Heart left ventricle (tissue), 13 donors: ENCODE results near the gene GJD4.

Experiments
- CTCF ChIP-seq, 12 donors: fragments of 200-600 bp; sonication (generic) in 4 of 12; IDR thresholded peaks; one replicate each; pipeline versions ENCODE4 v1.5.0 to v1.8.0; 2018 to 2022; ENCODE audit warnings: antibody characterized with exemption in 12 of 12, mild to moderate bottlenecking in 5 of 12
- POLR2A ChIP-seq, 2 donors: fragments of 450-650 bp; IDR thresholded peaks; one replicate each; pipeline ENCODE4 v1.6.1; 2017; ENCODE audit warnings: antibody characterized with exemption in 2 of 2, mild to moderate bottlenecking in 2 of 2, moderate library complexity in 2 of 2
- donor health status: ischemic (EF 13 %, LVEDD 7.1; RV severe dilation, severe dysfunction).
- donor health status: DM: no; HTN: yes; CAD: no.
- donor health status: DM: no; HTN: no; CAD: no.
- donor health status: ischemic (EF 25% LVEDD 6.9; RV normal size, moderate dysfunction).
- donor health status: ischemic (EF 25% LVEDD 5.7; RV mildly dilated, moderate dysfunction).
- donor health status: ischemic (EF 35%, LVEDD 5.7; RV mildly dilated, moderate dysfunction).
- donor health status: nonischemic (EF 11% LVEDD 7.7; RV severe dilation, severe dysfunction).
- donor health status: DM: yes; HTN: yes; CAD: no.
- donor health status: PGD.
- donor health status: ischemic (EF 29% LVEDD 5.4; RV normal size, mild dysfunction).
- donor health status: nonischemic (EF 23%, LVEDD 6.1; RV moderate dilation, normal function).

- TF ChIP-seq CTCF (IDR thresholded peaks at IDR 0.05) (no peak), POLR2A (IDR thresholded peaks at IDR 0.05) (no peak)
Measured at GRCh38 chr10:35578618-35578956, 26.6 kb upstream of the GJD4 start.
